ENCODE measurements around the gene FRAS1.
"Not testable (repeated sequence)": the region's sequence is repeated elsewhere in the genome, so short reads cannot be mapped to it uniquely, and the experiment has no call there.

The FRAS1 gene

GRCh38 chr4:78213218-78213617 is 156.1 kb downstream of the FRAS1 start:
- DNase-seq (ENCODE audit: low spot score): no peak

GRCh38 chr4:78214078-78214477 is 157.0 kb downstream of the FRAS1 start:
- DNase-seq (ENCODE audit: low spot score): no peak

- no peak for DNase-seq (ENCODE audit: low spot score)
Measured at GRCh38 chr4:78217557-78217956, 160.4 kb downstream of the FRAS1 start.

- DNase-seq (ENCODE audit: low spot score): no peak
Measured at GRCh38 chr4:78218260-78218659, 161.1 kb downstream of the FRAS1 start.

GRCh38 chr4:78219825-78220224 is 162.7 kb downstream of the FRAS1 start:
- no peak for DNase-seq (ENCODE audit: low spot score)

GRCh38 chr4:78220283-78220682 is 163.2 kb downstream of the FRAS1 start:
- no peak for DNase-seq (ENCODE audit: low spot score)

GRCh38 chr4:78222575-78223186 is 165.6 kb downstream of the FRAS1 start:
- no peak for DNase-seq (ENCODE audit: low spot score)

- DNase-seq (ENCODE audit: low spot score): no peak
Measured at GRCh38 chr4:78225236-78225635, 168.1 kb downstream of the FRAS1 start.

DNA sequence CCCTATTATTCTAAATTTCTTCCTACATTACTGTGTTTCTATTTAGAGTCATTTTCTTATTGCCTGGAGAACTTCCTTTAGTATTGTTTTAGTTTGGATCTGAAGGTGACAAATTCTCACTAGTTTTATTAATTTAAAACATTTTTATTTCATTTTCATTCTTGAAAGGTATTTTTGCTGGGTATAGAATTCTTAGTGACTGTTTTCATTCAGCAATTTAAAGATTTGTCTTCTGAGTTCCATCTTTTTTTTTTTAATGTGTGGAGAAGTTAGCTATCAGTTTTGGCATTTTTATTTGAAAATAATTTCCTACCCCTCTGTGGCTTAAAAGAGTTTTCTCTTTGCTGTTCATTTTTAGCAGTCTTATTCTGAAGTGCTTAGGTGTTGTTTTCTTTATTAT is 169.2 kb downstream of the FRAS1 start:
- no peak for DNase-seq (ENCODE audit: low spot score)

- DNase-seq (ENCODE audit: low spot score): no peak
Measured at GRCh38 chr4:78227411-78228057, 170.4 kb downstream of the FRAS1 start.

DNA sequence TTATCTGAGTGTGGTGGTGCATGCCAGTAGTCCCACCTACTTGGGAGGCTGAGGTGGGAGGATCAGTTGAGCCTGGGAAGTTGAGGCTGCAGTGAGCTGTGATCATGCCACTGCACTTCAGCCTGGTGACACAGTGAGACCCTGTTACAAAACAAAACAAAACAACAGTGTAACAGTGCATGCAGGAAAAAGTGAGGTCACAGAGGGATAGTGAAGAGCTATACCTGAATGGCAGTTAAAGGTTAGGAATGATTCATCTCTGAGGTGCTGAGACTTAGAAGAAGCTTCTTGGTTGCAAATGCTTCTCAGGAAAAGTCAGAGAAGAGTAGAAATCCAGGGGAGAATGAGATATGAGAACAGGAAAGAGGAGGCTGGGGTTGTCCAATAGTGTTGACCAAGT is 178.7 kb downstream of the FRAS1 start:
- no peak for DNase-seq (ENCODE audit: low spot score)

- DNase-seq (ENCODE audit: low spot score): no peak
Measured at GRCh38 chr4:78237360-78237759, 180.2 kb downstream of the FRAS1 start.

- no peak for DNase-seq (ENCODE audit: low spot score)
Measured at GRCh38 chr4:78242071-78242470, 184.9 kb downstream of the FRAS1 start.

GRCh38 chr4:78244705-78245485 is 187.8 kb downstream of the FRAS1 start:
- no peak for DNase-seq (ENCODE audit: low spot score)

- DNase-seq (ENCODE audit: low spot score): no peak
Measured at GRCh38 chr4:78247536-78248285, 190.6 kb downstream of the FRAS1 start.

- no peak for DNase-seq (ENCODE audit: low spot score)
Measured at GRCh38 chr4:78250500-78250899, 193.4 kb downstream of the FRAS1 start.

DNA sequence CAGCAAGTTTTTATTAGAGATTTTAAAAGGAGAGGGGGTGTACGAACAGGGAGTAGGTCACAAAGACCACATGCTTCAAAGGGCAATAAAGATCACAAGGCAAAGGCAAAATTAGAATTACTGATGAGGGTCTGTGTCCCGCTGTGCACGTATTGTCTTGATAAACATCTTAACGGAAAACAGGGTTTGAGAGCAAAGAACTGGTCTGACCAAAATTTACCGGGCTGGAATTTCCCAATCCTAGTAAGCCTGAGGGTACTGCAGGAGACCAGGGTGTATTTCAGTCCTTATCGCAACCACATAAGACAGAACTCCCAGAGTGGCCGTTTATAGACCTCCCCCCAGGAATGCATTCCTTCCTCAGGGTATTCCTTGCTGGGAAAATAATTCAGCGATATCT is 195.7 kb downstream of the FRAS1 start:
- not testable (repeated sequence) for DNase-seq (ENCODE audit: low spot score)

DNA sequence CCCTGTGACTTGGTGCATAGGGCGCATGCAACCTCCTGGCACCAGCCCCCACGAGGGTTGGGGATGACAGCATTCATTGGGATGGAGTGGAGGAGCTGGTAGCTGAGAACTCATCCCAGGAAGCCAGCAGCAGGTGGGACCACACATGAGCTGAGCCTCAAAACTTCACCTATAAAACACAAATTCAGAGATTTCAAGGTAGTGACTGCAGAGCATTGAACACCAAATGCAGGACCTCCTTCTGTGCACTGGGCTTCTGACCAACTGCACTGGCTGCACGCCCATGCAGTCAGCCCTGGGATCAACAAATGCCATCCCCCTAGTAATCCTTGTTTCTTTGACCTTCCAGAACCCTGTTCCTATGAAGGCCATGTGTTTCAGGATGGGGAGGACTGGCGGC is 197.8 kb downstream of the FRAS1 start:
- no peak for DNase-seq (ENCODE audit: low spot score)

GRCh38 chr4:78265006-78265405 is 207.9 kb downstream of the FRAS1 start:
- DNase-seq (ENCODE audit: low spot score): no peak

- DNase-seq (ENCODE audit: low spot score): no peak
Measured at GRCh38 chr4:78267790-78268189, 210.7 kb downstream of the FRAS1 start.

DNA sequence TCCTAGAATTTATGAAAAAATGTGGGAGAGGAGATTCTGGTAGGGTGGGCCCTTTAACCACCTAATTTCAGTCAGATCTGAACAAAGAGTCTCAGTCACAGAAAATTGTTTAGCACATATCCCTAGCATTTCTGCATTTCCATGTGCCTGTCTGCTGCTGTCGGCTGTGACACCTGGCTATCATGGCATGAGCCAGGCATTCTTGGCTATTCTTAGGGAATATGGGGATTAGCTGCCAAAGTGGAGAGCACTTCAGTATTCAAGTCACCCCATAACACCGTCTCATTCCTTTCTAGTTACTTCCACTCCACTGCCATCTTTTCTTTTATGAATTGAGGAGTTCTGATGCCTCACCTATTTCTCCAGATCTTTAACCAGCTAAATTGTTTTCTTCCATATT is 211.5 kb downstream of the FRAS1 start:
- no peak for DNase-seq (ENCODE audit: low spot score)

DNA sequence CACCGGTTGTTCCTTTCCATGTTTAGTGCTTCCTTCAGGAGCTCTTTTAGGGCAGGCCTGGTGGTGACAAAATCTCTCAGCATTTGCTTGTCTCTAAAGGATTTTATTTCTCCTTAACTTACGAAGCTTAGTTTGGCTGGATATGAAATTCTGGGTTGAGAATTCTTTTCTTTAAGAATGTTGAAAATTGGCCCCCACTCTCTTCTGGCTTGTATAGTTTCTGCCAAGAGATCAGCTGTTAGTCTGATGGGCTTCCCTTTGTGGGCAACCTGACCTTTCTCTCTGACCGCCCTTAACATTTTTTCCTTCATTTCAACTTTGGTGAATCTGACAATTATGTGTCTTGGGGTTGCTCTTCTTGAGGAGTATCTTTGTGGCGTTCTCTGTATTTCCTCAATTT is 218.3 kb downstream of the FRAS1 start:
- not testable (repeated sequence) for DNase-seq (ENCODE audit: low spot score)

GRCh38 chr4:78286281-78286680 is 229.2 kb downstream of the FRAS1 start:
- DNase-seq (ENCODE audit: low spot score): no peak

Measured in HuH-7.5 (cell line).